ENCODE results near the gene TMEM201.

Gene TMEM201

GRCh38 chr1:9580942-9581341, 7.8 kb upstream of the TMEM201 start:
- no peak for DNase-seq

- DNase-seq, result no peak
Observed at GRCh38 chr1:9586147-9586766, 2.5 kb upstream of the TMEM201 start.

GRCh38 chr1:9589144-9589718, 520 bp downstream of the TMEM201 start:
- DNase-seq, result peak; percentile 19

GRCh38 chr1:9589719-9590157, 1.0 kb downstream of the TMEM201 start:
- DNase-seq, result peak; percentile 17

GRCh38 chr1:9590201-9590600, 1.5 kb downstream of the TMEM201 start:
- DNase-seq, result no peak

GRCh38 chr1:9590945-9591668, 2.4 kb downstream of the TMEM201 start:
- DNase-seq, result no peak

- no peak for DNase-seq
Observed at GRCh38 chr1:9591669-9592509, 3.2 kb downstream of the TMEM201 start.

- no peak for DNase-seq
Observed at GRCh38 chr1:9592510-9593075, 3.9 kb downstream of the TMEM201 start.

GRCh38 chr1:9593147-9593491, 4.4 kb downstream of the TMEM201 start:
- no peak for DNase-seq

GRCh38 chr1:9593492-9594465, 5.1 kb downstream of the TMEM201 start:
- peak; percentile 78 for DNase-seq

- no peak for DNase-seq
Observed at GRCh38 chr1:9594471-9595155, 5.9 kb downstream of the TMEM201 start.

GRCh38 chr1:9595156-9595967, 6.7 kb downstream of the TMEM201 start:
- DNase-seq, result no peak

- no peak for DNase-seq
Observed at GRCh38 chr1:9595968-9596340, 7.2 kb downstream of the TMEM201 start.

GRCh38 chr1:9596415-9597123, 7.9 kb downstream of the TMEM201 start:
- no peak for DNase-seq

- DNase-seq, result no peak
Observed at GRCh38 chr1:9597361-9598315, 8.9 kb downstream of the TMEM201 start.

- no peak for DNase-seq
Observed at GRCh38 chr1:9598316-9598700, 9.6 kb downstream of the TMEM201 start.

GRCh38 chr1:9599741-9600140, 11.0 kb downstream of the TMEM201 start:
- DNase-seq, result no peak

Data from fibroblast of skin of right biceps (primary cell).